A673 (cell line): ENCODE measurements around the gene NDST1. TPM values are rescaled to one million over a fixed set of nuclear protein-coding genes. Genes with fewer than 3 reads are reported as not detected.

Experiments used
- BruUV-seq: library from RNA; stranded (reverse); fragments of 400-500 nt; replicated peaks from 2 replicates; lab custom pipeline; 2021; lab: Mats Ljungman, UMichigan
- CTCF ChIA-PET: fragments of 300-600 bp; sonication (Branson Sonifier 250); formaldehyde crosslinking; loops from one replicate; lab custom pipeline; 2022; ENCODE audit warnings: antibody characterized with exemption; lab: Charles Lee
- POLR2A ChIA-PET: fragments of 300-600 bp; sonication (Branson Sonifier 250); formaldehyde crosslinking; loops from one replicate; lab custom pipeline; 2022; ENCODE audit warnings: antibody characterized with exemption; ENCODE audit not compliant: low non-redundant PET; lab: Charles Lee
- DNase-seq: peaks from one replicate; pipeline ENCODE4 v3.0.0-alpha.2; 2015; ENCODE audit warnings: low spot score
- H3K27ac ChIP-seq: fragments of 200-600 bp; sonication (generic); 2 replicates; pipeline ENCODE4 v1.5.1; 2016; ENCODE audit warnings: mixed run types, low read depth, mild to moderate bottlenecking, mixed read lengths, antibody characterized with exemption, low read length; ENCODE audit not compliant: poor library complexity, severe bottlenecking
- H3K27me3 ChIP-seq: fragments of 200-600 bp; sonication (generic); replicated peaks from 2 replicates; pipeline ENCODE4 v1.6.1; 2017; ENCODE audit warnings: mixed run types, low read depth, mild to moderate bottlenecking, mixed read lengths, antibody characterized with exemption, low read length; ENCODE audit not compliant: insufficient read depth, poor library complexity
- H3K36me3 ChIP-seq: fragments of 200-600 bp; sonication (generic); 2 replicates; pipeline ENCODE4 v1.6.1; 2016; ENCODE audit warnings: mixed run types, mild to moderate bottlenecking, mixed read lengths, antibody characterized with exemption, low read length; ENCODE audit not compliant: insufficient read depth, poor library complexity, severe bottlenecking
- H3K4me1 ChIP-seq: fragments of 200-600 bp; sonication (generic); 2 replicates; pipeline ENCODE4 v1.6.1; 2017; ENCODE audit warnings: mixed run types, mild to moderate bottlenecking, mixed read lengths, antibody characterized with exemption, low read length; ENCODE audit not compliant: insufficient read depth, poor library complexity, severe bottlenecking
- H3K4me3 ChIP-seq: fragments of 200-600 bp; sonication (generic); 2 replicates; pipeline ENCODE4 v1.5.1; 2016; ENCODE audit warnings: low read depth, mixed run types, mild to moderate bottlenecking, mixed read lengths, low read length; ENCODE audit not compliant: poor library complexity, severe bottlenecking
- H3K9me3 ChIP-seq: fragments of 200-600 bp; sonication (generic); 2 replicates; pipeline ENCODE4 v1.6.1; 2016; ENCODE audit warnings: mixed run types, low read depth, mild to moderate bottlenecking, mixed read lengths, antibody characterized with exemption, low read length; ENCODE audit not compliant: poor library complexity, severe bottlenecking
- CTCF ChIP-seq: fragments of 300-800, 200-600 bp; sonication (generic); conservative IDR thresholded peaks from 2 replicates; pipeline ENCODE4 v1.5.1; 2017; ENCODE audit warnings: low read depth, mild to moderate bottlenecking, antibody characterized with exemption, low read length, moderate library complexity, mixed read lengths
- EZH2 ChIP-seq: fragments of 200-600 bp; sonication (generic); IDR thresholded peaks from 2 replicates; pipeline ENCODE4 v1.6.1; 2017; ENCODE audit warnings: borderline replicate concordance, low read depth, mild to moderate bottlenecking, mixed read lengths, antibody characterized with exemption, low read length; ENCODE audit not compliant: poor library complexity, severe bottlenecking
- intact Hi-C: fragments of 100-400 bp; cut with micrococcal nuclease; formaldehyde crosslinking; loops from one replicate; pipeline ENCODE4 v1.10.0; 2022; ENCODE audit not compliant: unreplicated experiment
- total RNA-seq: library from RNA; stranded (reverse); gene quantifications from 2 replicates; pipeline ENCODE4 v1.2.3, GENCODE V29; 2021

NDST1 gene
- total RNA-seq, 1 experiment from 2014 or later, result 44.0 TPM

GRCh38 chr5:150568663-150569062 is 60.7 kb downstream of the NDST1 start:
- intact Hi-C loops, result loop anchor here (10.0 kb wide), 1 partner anchor 586 kb away; the partner anchor contains the start of gene ANXA6
- BruUV-seq, result no TSS peak
- Histone ChIP-seq H3K27me3 (no peaks in the 10 kb centered on the region), H3K4me3 (no peak overlapping the region), H3K36me3 (no peaks in the 10 kb centered on the region), H3K27ac (no peak overlapping the region), H3K9me3 (no peaks in the 10 kb centered on the region), H3K4me1 (no peaks in the 10 kb centered on the region)
- CTCF ChIA-PET, result no interaction called here
- DNase-seq, result no peak
- TF ChIP-seq CTCF (no peak), EZH2 (no peak)
- POLR2A ChIA-PET, result no interaction called here

- H3K27me3 ChIP-seq, result no peaks in the 10 kb centered on the region
- TF ChIP-seq CTCF (no peak), EZH2 (no peak)
- no peaks in the 10 kb centered on the region for H3K9me3 ChIP-seq
- H3K27ac ChIP-seq, result no peak overlapping the region
- ChIA-PET POLR2A (no interaction called here), CTCF (no interaction called here)
- H3K36me3 ChIP-seq, result no peaks in the 10 kb centered on the region
- DNase-seq, result no peak
- no peak overlapping the region for H3K4me3 ChIP-seq
- BruUV-seq, result no TSS peak
- no peaks in the 10 kb centered on the region for H3K4me1 ChIP-seq
- intact Hi-C loops, result no loop called here
Measured at GRCh38 chr5:150570333-150570732, 62.4 kb downstream of the NDST1 start.

- Histone ChIP-seq H3K4me1 (no peaks in the 10 kb centered on the region), H3K9me3 (no peaks in the 10 kb centered on the region), H3K27ac (no peak overlapping the region), H3K4me3 (no peak overlapping the region), H3K27me3 (no peaks in the 10 kb centered on the region), H3K36me3 (no peaks in the 10 kb centered on the region)
- ChIA-PET POLR2A (no interaction called here), CTCF (no interaction called here)
- TF ChIP-seq EZH2 (no peak), CTCF (no peak)
- intact Hi-C loops, result no loop called here
- no peak for DNase-seq
- no TSS peak for BruUV-seq
Measured at GRCh38 chr5:150571836-150572235, 63.9 kb downstream of the NDST1 start.
